HepG2 (cell line): ENCODE data around the gene EXOC7. TPM values are rescaled to one million over a fixed set of nuclear protein-coding genes. Genes with fewer than 3 reads are reported as not detected.

ENCODE experiments used
- AFF4 ChIP-seq: sonication (generic); formaldehyde crosslinking; IDR thresholded peaks from 2 replicates; pipeline ENCODE4 v1.4.0; 2020; ENCODE audit warnings: missing genetic modification reagents
- AGO1 ChIP-seq: fragments of 200-400 bp; formaldehyde crosslinking; IDR thresholded peaks from 2 replicates; pipeline ENCODE4 v1.6.1; 2017; ENCODE audit warnings: mild to moderate bottlenecking, low read depth, low read length, moderate library complexity; ENCODE audit not compliant: poor library complexity, severe bottlenecking
- ATF1 ChIP-seq: IDR thresholded peaks from 2 replicates; pipeline ENCODE4 v1.6.1; 2016; ENCODE audit warnings: mild to moderate bottlenecking, control low read depth
- ATF7 ChIP-seq, 2 experiments: fragments of 450-650 bp in 1 of 2; sonication (generic) in 1 of 2; formaldehyde crosslinking in 1 of 2; IDR thresholded peaks; 2 replicates each; pipeline versions ENCODE4 v1.4.0 to v1.6.1; 2016 to 2020; ENCODE audit warnings: antibody characterized with exemption in 1 of 2, mild to moderate bottlenecking in 1 of 2, missing genetic modification reagents in 1 of 2
- MED8 ChIP-seq: sonication (generic); formaldehyde crosslinking; IDR thresholded peaks from 2 replicates; pipeline ENCODE4 v1.8.1; 2023; ENCODE audit warnings: mild to moderate bottlenecking, missing genetic modification reagents; ENCODE audit not compliant: insufficient replicate concordance
- MYPOP ChIP-seq: sonication (generic); formaldehyde crosslinking; IDR thresholded peaks from 2 replicates; pipeline ENCODE4 v1.8.1; 2023; ENCODE audit warnings: mild to moderate bottlenecking, moderate library complexity, missing genetic modification reagents
- NFE2L1 ChIP-seq: sonication (generic); formaldehyde crosslinking; IDR thresholded peaks from 2 replicates; pipeline ENCODE4 v1.4.0; 2020; ENCODE audit warnings: missing genetic modification reagents, mild to moderate bottlenecking, borderline replicate concordance
- POGK ChIP-seq: sonication (generic); formaldehyde crosslinking; conservative IDR thresholded peaks from 2 replicates; pipeline ENCODE4 v1.8.0; 2022; ENCODE audit warnings: mild to moderate bottlenecking, moderate library complexity, missing genetic modification reagents
- PPARG ChIP-seq: conservative IDR thresholded peaks from 2 replicates; pipeline ENCODE4 v1.6.1; 2016; ENCODE audit warnings: missing biosample characterization, missing genetic modification reagents
- SRF ChIP-seq: IDR thresholded peaks from 2 replicates; pipeline ENCODE4 v1.6.1; 2011; ENCODE audit warnings: mild to moderate bottlenecking, low read depth, low read length, moderate library complexity
- SRSF4 ChIP-seq: fragments of 200-400 bp; formaldehyde crosslinking; IDR thresholded peaks from one replicate; pipeline ENCODE4 v1.6.1; 2018; ENCODE audit warnings: mild to moderate bottlenecking, low read depth, low read length, moderate library complexity; ENCODE audit not compliant: poor library complexity, severe bottlenecking
- ZBTB33 ChIP-seq: sonication (generic); formaldehyde crosslinking; IDR thresholded peaks from 2 replicates; pipeline ENCODE4 v1.4.0; 2020; ENCODE audit warnings: missing genetic modification reagents
- ZNF253 ChIP-seq: sonication (generic); formaldehyde crosslinking; IDR thresholded peaks from 2 replicates; pipeline ENCODE4 v1.8.0; 2022; ENCODE audit warnings: mild to moderate bottlenecking, missing genetic modification reagents, borderline replicate concordance
- ZNF431 ChIP-seq: sonication (generic); formaldehyde crosslinking; IDR thresholded peaks from 2 replicates; pipeline ENCODE4 v1.9.0; 2022; ENCODE audit warnings: missing genetic modification reagents, low read depth, mild to moderate bottlenecking, borderline replicate concordance
- ZNF451 ChIP-seq: sonication (generic); formaldehyde crosslinking; IDR thresholded peaks from 2 replicates; pipeline ENCODE4 v1.5.0; 2020; ENCODE audit warnings: mild to moderate bottlenecking, missing genetic modification reagents
- ZNF577 ChIP-seq: sonication (generic); formaldehyde crosslinking; IDR thresholded peaks from 2 replicates; pipeline ENCODE4 v1.4.0; 2020; ENCODE audit warnings: mild to moderate bottlenecking, low read depth, missing genetic modification reagents, borderline replicate concordance
- ZNF7 ChIP-seq: IDR thresholded peaks from 2 replicates; pipeline ENCODE4 v1.6.1; 2016; ENCODE audit warnings: missing biosample characterization, missing genetic modification reagents
- ZNF724P ChIP-seq: sonication (generic); formaldehyde crosslinking; IDR thresholded peaks from 2 replicates; pipeline ENCODE4 v1.8.0; 2022; ENCODE audit warnings: missing genetic modification reagents, borderline replicate concordance
- ZNF850 ChIP-seq: sonication (generic); formaldehyde crosslinking; conservative IDR thresholded peaks from 2 replicates; pipeline ENCODE4 v1.9.0; 2021; ENCODE audit warnings: mild to moderate bottlenecking, missing genetic modification reagents
- ZNF891 ChIP-seq: sonication (generic); formaldehyde crosslinking; IDR thresholded peaks from 2 replicates; pipeline ENCODE4 v1.5.0; 2020; ENCODE audit warnings: mild to moderate bottlenecking, missing genetic modification reagents
- polyA plus RNA-seq, 8 experiments: library from polyadenylated mRNA; depleted of rRNA in 3 of 8; stranded (reverse) in 7 of 8; unstranded in 1 of 8; fragments of >200 nt; fragmentation: Illumina TruSeq in 4 of 8; extraction: Trizol in 4 of 8; gene quantifications; 2 replicates each; pipeline versions ENCODE4 v1.2.1 to v1.2.3, GENCODE V29; 2011 to 2016; ENCODE audit warnings: low read depth in 4 of 8, missing spikeins in 1 of 8, mixed read lengths in 1 of 8; ENCODE audit not compliant: insufficient read depth in 1 of 8
- total RNA-seq, 5 experiments: library from RNA; depleted of rRNA; stranded (reverse); fragments of >200 nt; fragmentation: Illumina TruSeq; extraction: Trizol; gene quantifications; 2 replicates each; pipeline ENCODE4 v1.2.3, GENCODE V29; 2016; ENCODE audit warnings: low read depth in 1 of 5

EXOC7 gene
- total and polyA plus RNA-seq, 2 of the 13 experiments (the other 11 are each of a cell fraction or from before 2014, with no cell fraction given) = 86.9 to 116 TPM

GRCh38 chr17:76131692-76132573 lies 28.3 kb upstream of the EXOC7 start (continued):
- TF ChIP-seq POGK = no peak
- no peak for TF ChIP-seq ZNF253 (CRISPR knock-in tag)
- no peak for TF ChIP-seq ZNF891 (CRISPR knock-in tag)
- TF ChIP-seq ZNF724P (CRISPR knock-in tag) = no peak
- TF ChIP-seq ZNF7 (CRISPR knock-in tag) = no peak
- TF ChIP-seq ZNF577 (CRISPR knock-in tag) = no peak
- TF ChIP-seq MYPOP (CRISPR knock-in tag) = no peak
- TF ChIP-seq ZNF451 (CRISPR knock-in tag) = no peak
- TF ChIP-seq ATF1 = no peak
- TF ChIP-seq NFE2L1 = no peak
- peak; percentile 33 for TF ChIP-seq AGO1
- TF ChIP-seq ZNF431 (CRISPR knock-in tag) = no peak
- no peak for TF ChIP-seq AFF4
- TF ChIP-seq MED8 (CRISPR knock-in tag) = no peak
- no peak for TF ChIP-seq SRSF4
- no peak for TF ChIP-seq ZBTB33 (CRISPR knock-in tag)
- no peak for TF ChIP-seq PPARG
- TF ChIP-seq SRF = no peak
- no peak for TF ChIP-seq ATF7 (IDR thresholded peaks at IDR 0.05)
- no peak for TF ChIP-seq ATF7 (CRISPR knock-in tag; IDR thresholded peaks at IDR 0.05)
- no peak for TF ChIP-seq ZNF850 (CRISPR knock-in tag)
